Upper lobe of left lung (tissue), 4 donors: ENCODE measurements around the gene KRT4.
"Not testable (repeated sequence)": the region's sequence is repeated elsewhere in the genome, so short reads cannot be mapped to it uniquely, and the experiment has no call there.

Experiments
- CTCF ChIP-seq, 6 experiments: fragments of 450-650 bp in 4 of 6; fragments of 200-600 bp in 2 of 6; sonication (generic) in 2 of 6; IDR thresholded peaks; one replicate each; pipeline ENCODE4 v1.5.1; 2016 to 2019; ENCODE audit warnings: antibody characterized with exemption in 6 of 6
- EP300 ChIP-seq, 4 donors: sonication (generic); formaldehyde crosslinking; IDR thresholded peaks; one replicate each; pipeline ENCODE4 v1.5.1; 2017; ENCODE audit warnings: antibody characterized with exemption in 4 of 4, control low read depth in 2 of 4

- TF ChIP-seq CTCF, EP300 (IDR thresholded peaks at IDR 0.05): not testable (repeated sequence)
Measured at GRCh38 chr12:52795332-52795674, 18.6 kb downstream of the KRT4 start.
